ENCODE measurements around the gene KCNK7. TPM values are rescaled to one million over a fixed set of nuclear protein-coding genes. Genes with fewer than 3 reads are reported as not detected.

The KCNK7 gene
- total and polyA plus RNA-seq, 2 donors (not counting 3 experiments of a cell fraction or from before 2014, with no cell fraction given), result 0.17 to 0.60 TPM

GRCh38 chr11:65642014-65642671 lies 46.5 kb upstream of the KCNK7 start:
- Histone ChIP-seq H2AFZ (ENCODE audit: low read depth, low read length) (no peak overlapping the region), H3K36me3 (ENCODE audit: control insufficient read depth in 2 of 2, extremely low read depth in 1 of 2, insufficient read depth in 2 of 2, low read length in 2 of 2) (peaks cover 3 to 22% of the 10 kb centered on the region in 2 experiments), H4K20me1 (replicated peaks; ENCODE audit: control insufficient read depth, extremely low read depth, insufficient read depth, low read length) (no peaks in the 10 kb centered on the region), H3K27me3 (ENCODE audit: control insufficient read depth in 2 of 2, insufficient read depth in 2 of 2, low read length in 2 of 2) (no peaks in the 10 kb centered on the region), H3K4me3 (replicated peaks in 1 of 3; ENCODE audit: insufficient read depth in 1 of 3, low read depth in 1 of 3, low read length in 3 of 3) (no peak overlapping the region), H3K27ac (ENCODE audit: insufficient read depth, low read depth, low read length) (no peak overlapping the region), H3K9me3 (replicated peaks; ENCODE audit: control insufficient read depth, insufficient read depth, low read length) (no peaks in the 10 kb centered on the region), H3K79me2 (ENCODE audit: control insufficient read depth, insufficient read depth, low read length) (peaks cover 16% of the 10 kb centered on the region), H3K9me1 (replicated peaks; ENCODE audit: control insufficient read depth, extremely low read depth, insufficient read depth, low read length) (no peaks in the 10 kb centered on the region), H3K4me2 (ENCODE audit: insufficient read depth, low read length) (no peak overlapping the region), H3K4me1 (ENCODE audit: control insufficient read depth, extremely low read depth, insufficient read depth, low read length) (peaks cover 48% of the 10 kb centered on the region), H3K9ac (replicated peaks; ENCODE audit: extremely low read depth, insufficient read depth, low read length) (no peak overlapping the region)
- peak; percentile 18 for FAIRE-seq
- POLR2A ChIA-PET, result interaction anchor here (1.0 kb wide), 1 partner anchor 11 kb away, joined by 3 read pairs; no protein-coding TSS in a partner anchor
- BruUV-seq (replicated peaks), result no TSS peak
- intact Hi-C loops (cut with micrococcal nuclease), result no loop called here
- CTCF ChIA-PET, result interaction anchor here (1.1 kb wide), 1 partner anchor 138 kb away, joined by 4 read pairs; no protein-coding TSS in a partner anchor
- DNase-seq (ENCODE audit: low read depth, low spot score), result no peak
- TF ChIP-seq, protein P1, sequence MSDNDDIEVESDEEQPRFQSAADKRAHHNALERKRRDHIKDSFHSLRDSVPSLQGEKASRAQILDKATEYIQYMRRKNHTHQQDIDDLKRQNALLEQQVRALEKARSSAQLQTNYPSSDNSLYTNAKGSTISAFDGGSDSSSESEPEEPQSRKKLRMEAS (IDR thresholded peaks at IDR 0.05; ENCODE audit: insufficient read depth, insufficient read length), result no peak
- TF ChIP-seq POLR2AphosphoS5 (IDR thresholded peaks at IDR 0.05; ENCODE audit: insufficient read depth, low read depth, low read length) (no peak), JUN (IDR thresholded peaks at IDR 0.05; ENCODE audit: borderline replicate concordance, insufficient read depth, insufficient read length, low read depth) (no peak), EZH2 (IDR thresholded peaks at IDR 0.05; ENCODE audit: borderline replicate concordance, low read depth, low read length, severe bottlenecking) (no peak), GATA2 (IDR thresholded peaks at IDR 0.05; ENCODE audit: insufficient read depth, insufficient read length, low read depth, low read length) (no peak), FOS (IDR thresholded peaks at IDR 0.05; ENCODE audit: borderline replicate concordance, insufficient read depth, low read length) (no peak), POLR2A (IDR thresholded peaks at IDR 0.05; ENCODE audit: low read depth, low read length) (no peak), MYC (IDR thresholded peaks at IDR 0.05; ENCODE audit: low read depth, low read length) (no peak)
- TF ChIP-seq, protein P2, sequence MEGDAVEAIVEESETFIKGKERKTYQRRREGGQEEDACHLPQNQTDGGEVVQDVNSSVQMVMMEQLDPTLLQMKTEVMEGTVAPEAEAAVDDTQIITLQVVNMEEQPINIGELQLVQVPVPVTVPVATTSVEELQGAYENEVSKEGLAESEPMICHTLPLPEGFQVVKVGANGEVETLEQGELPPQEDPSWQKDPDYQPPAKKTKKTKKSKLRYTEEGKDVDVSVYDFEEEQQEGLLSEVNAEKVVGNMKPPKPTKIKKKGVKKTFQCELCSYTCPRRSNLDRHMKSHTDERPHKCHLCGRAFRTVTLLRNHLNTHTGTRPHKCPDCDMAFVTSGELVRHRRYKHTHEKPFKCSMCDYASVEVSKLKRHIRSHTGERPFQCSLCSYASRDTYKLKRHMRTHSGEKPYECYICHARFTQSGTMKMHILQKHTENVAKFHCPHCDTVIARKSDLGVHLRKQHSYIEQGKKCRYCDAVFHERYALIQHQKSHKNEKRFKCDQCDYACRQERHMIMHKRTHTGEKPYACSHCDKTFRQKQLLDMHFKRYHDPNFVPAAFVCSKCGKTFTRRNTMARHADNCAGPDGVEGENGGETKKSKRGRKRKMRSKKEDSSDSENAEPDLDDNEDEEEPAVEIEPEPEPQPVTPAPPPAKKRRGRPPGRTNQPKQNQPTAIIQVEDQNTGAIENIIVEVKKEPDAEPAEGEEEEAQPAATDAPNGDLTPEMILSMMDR (IDR thresholded peaks at IDR 0.05; ENCODE audit: extremely low read depth in 1 of 2, insufficient read depth in 1 of 2, low read depth in 1 of 2, low read length in 2 of 2), result no peak
- dilution Hi-C loops (cut with MboI; ENCODE audit: extremely low pct_ligation_motif_present, low sequenced_read_pairs), result no loop called here

Data from endothelial cell of umbilical vein (primary cell).